Activated CD8-positive, alpha-beta T cell treated with anti-CD3 and anti-CD28 coated beads, Interleukin-2, amount 10 ng/mL, durations not matched to agents 7 days and 5 days (primary cell): Measurements from ENCODE around the gene PAK5. TPM values are rescaled to one million over a fixed set of nuclear protein-coding genes. Genes with fewer than 3 reads are reported as not detected.

Experiments used
- ATAC-seq: fragments of 150-1000 bp; cut with Tn5 transposase; one replicate; pipeline ENCODE4 v1.10.0; 2021; ENCODE audit warnings: moderate library complexity
- CTCF ChIA-PET: fragments of 350-600 bp; sonication (Branson Sonifier 250); formaldehyde crosslinking; loops from one replicate; lab custom pipeline; 2021; ENCODE audit warnings: antibody characterized with exemption; lab: Charles Lee
- POLR2A ChIA-PET: fragments of 350-600 bp; sonication (Branson Sonifier 250); formaldehyde crosslinking; loops from one replicate; lab custom pipeline; 2021; ENCODE audit warnings: antibody characterized with exemption; lab: Charles Lee
- DNase-seq: peaks from one replicate; pipeline ENCODE4 v3.0.0-alpha.2; 2020
- H3K27ac Mint-ChIP-seq: one replicate; pipeline ENCODE4 v1.8.0; 2021; ENCODE audit warnings: mild to moderate bottlenecking, mixed read lengths
- H3K27me3 Mint-ChIP-seq: one replicate; pipeline ENCODE4 v1.8.0; 2021; ENCODE audit warnings: low read depth, mixed read lengths
- H3K36me3 Mint-ChIP-seq: one replicate; pipeline ENCODE4 v1.8.0; 2021; ENCODE audit warnings: low read depth, mixed read lengths
- H3K4me1 Mint-ChIP-seq: one replicate; pipeline ENCODE4 v1.8.0; 2021; ENCODE audit warnings: low read depth, mixed read lengths
- H3K4me3 Mint-ChIP-seq: one replicate; pipeline ENCODE4 v1.8.0; 2021; ENCODE audit warnings: mild to moderate bottlenecking, mixed read lengths
- H3K9me3 Mint-ChIP-seq: one replicate; pipeline ENCODE4 v1.8.0; 2022; ENCODE audit warnings: mixed read lengths; ENCODE audit not compliant: insufficient read depth
- total RNA-seq, 2 experiments: library from RNA; stranded (reverse); gene quantifications; one replicate each; pipeline ENCODE4 v1.2.3, GENCODE V29; 2021

The PAK5 gene
- total RNA-seq, 2 experiments from 2014 or later: not detected

- ChIA-PET CTCF (interaction anchor here (1.0 kb wide), 1 partner anchor 21 kb away, joined by 4 read pairs; no protein-coding TSS in a partner anchor), POLR2A (no interaction called here)
- Mint-ChIP-seq H3K4me1 (no peaks in the 10 kb centered on the region), H3K9me3 (no peaks in the 10 kb centered on the region), H3K27ac (no peak overlapping the region), H3K36me3 (no peaks in the 10 kb centered on the region), H3K27me3 (no peaks in the 10 kb centered on the region), H3K4me3 (no peak overlapping the region)
- ATAC-seq (no peak), DNase-seq (no peak)
Observed at GRCh38 chr20:9630554-9630953, 208.3 kb downstream of the PAK5 start.

GRCh38 chr20:9629831-9630230, 209.0 kb downstream of the PAK5 start:
- ATAC-seq (no peak), DNase-seq (no peak)
- H3K36me3 Mint-ChIP-seq: no peaks in the 10 kb centered on the region
- H3K4me1 Mint-ChIP-seq: peaks cover 2% of the 10 kb centered on the region
- POLR2A ChIA-PET: no interaction called here
- CTCF ChIA-PET: interaction anchor here (2.6 kb wide), 1 partner anchor 12 kb away, joined by 9 read pairs; no protein-coding TSS in a partner anchor
- no peaks in the 10 kb centered on the region for H3K9me3 Mint-ChIP-seq
- H3K27ac Mint-ChIP-seq: no peak overlapping the region
- no peaks in the 10 kb centered on the region for H3K27me3 Mint-ChIP-seq
- H3K4me3 Mint-ChIP-seq: no peak overlapping the region

- Mint-ChIP-seq H3K27ac (no peak overlapping the region), H3K4me3 (no peak overlapping the region), H3K36me3 (no peaks in the 10 kb centered on the region), H3K9me3 (no peaks in the 10 kb centered on the region), H3K27me3 (no peaks in the 10 kb centered on the region), H3K4me1 (peaks cover 2% of the 10 kb centered on the region)
- DNase-seq (no peak), ATAC-seq (no peak)
- ChIA-PET CTCF (interaction anchor here (2.6 kb wide), 1 partner anchor 11 kb away, joined by 9 read pairs; no protein-coding TSS in a partner anchor), POLR2A (no interaction called here)
Observed at GRCh38 chr20:9628589-9628988, 210.3 kb downstream of the PAK5 start.

- peaks cover 2% of the 10 kb centered on the region for H3K4me1 Mint-ChIP-seq
- H3K27me3 Mint-ChIP-seq: no peaks in the 10 kb centered on the region
- H3K36me3 Mint-ChIP-seq: no peaks in the 10 kb centered on the region
- no peak overlapping the region for H3K4me3 Mint-ChIP-seq
- CTCF ChIA-PET: interaction anchor here (2.6 kb wide), 1 partner anchor 11 kb away, joined by 9 read pairs; no protein-coding TSS in a partner anchor
- DNase-seq (no peak), ATAC-seq (no peak)
- H3K9me3 Mint-ChIP-seq: no peaks in the 10 kb centered on the region
- no peak overlapping the region for H3K27ac Mint-ChIP-seq
- POLR2A ChIA-PET: no interaction called here
Observed at GRCh38 chr20:9628141-9628540, 210.7 kb downstream of the PAK5 start.

- POLR2A ChIA-PET: no interaction called here
Observed at GRCh38 chr20:9627219-9627618, 211.7 kb downstream of the PAK5 start.

GRCh38 chr20:9626357-9626756, 212.5 kb downstream of the PAK5 start:
- ChIA-PET POLR2A (no interaction called here), CTCF (no interaction called here)
- no peak overlapping the region for H3K4me3 Mint-ChIP-seq
- H3K4me1 Mint-ChIP-seq: peaks cover 2% of the 10 kb centered on the region
- no peak for ATAC-seq
- no peaks in the 10 kb centered on the region for H3K36me3 Mint-ChIP-seq
- H3K9me3 Mint-ChIP-seq: no peaks in the 10 kb centered on the region
- no peaks in the 10 kb centered on the region for H3K27me3 Mint-ChIP-seq
- no peak for DNase-seq
- no peak overlapping the region for H3K27ac Mint-ChIP-seq

More at GRCh38 chr20:9627219-9627618, 211.7 kb downstream of the PAK5 start:
- H3K4me1 Mint-ChIP-seq: peaks cover 2% of the 10 kb centered on the region
- no peaks in the 10 kb centered on the region for H3K9me3 Mint-ChIP-seq
- CTCF ChIA-PET: no interaction called here
- no peak overlapping the region for H3K4me3 Mint-ChIP-seq
- no peaks in the 10 kb centered on the region for H3K27me3 Mint-ChIP-seq
- ATAC-seq: no peak
- DNase-seq: no peak
- no peaks in the 10 kb centered on the region for H3K36me3 Mint-ChIP-seq
- no peak overlapping the region for H3K27ac Mint-ChIP-seq

- Mint-ChIP-seq H3K36me3 (no peaks in the 10 kb centered on the region), H3K4me3 (no peak overlapping the region), H3K9me3 (no peaks in the 10 kb centered on the region), H3K27me3 (no peaks in the 10 kb centered on the region), H3K4me1 (no peaks in the 10 kb centered on the region), H3K27ac (no peak overlapping the region)
- no peak for ATAC-seq
- ChIA-PET CTCF (interaction anchor here (0.8 to 2.9 kb wide), 10 partner anchors 11 to 472 kb away, joined by 3 to 41 read pairs (median 8); no protein-coding TSS in a partner anchor), POLR2A (interaction anchor here (1.1 kb wide), 1 partner anchor 326 kb away, joined by 3 read pairs; no protein-coding TSS in a partner anchor)
- DNase-seq: no peak
Observed at GRCh38 chr20:9617940-9618339, 220.9 kb downstream of the PAK5 start.

- H3K4me1 Mint-ChIP-seq: no peaks in the 10 kb centered on the region
- ATAC-seq (no peak), DNase-seq (peak; percentile 63)
- no peak overlapping the region for H3K27ac Mint-ChIP-seq
- no peak overlapping the region for H3K4me3 Mint-ChIP-seq
- ChIA-PET POLR2A (interaction anchor here (1.1 kb wide), 1 partner anchor 327 kb away, joined by 3 read pairs; no protein-coding TSS in a partner anchor), CTCF (interaction anchor here (0.6 to 2.9 kb wide), 23 partner anchors 9 to 1927 kb away, joined by 3 to 41 read pairs (median 3); no protein-coding TSS in a partner anchor)
- no peaks in the 10 kb centered on the region for H3K27me3 Mint-ChIP-seq
- H3K9me3 Mint-ChIP-seq: no peaks in the 10 kb centered on the region
- no peaks in the 10 kb centered on the region for H3K36me3 Mint-ChIP-seq
Observed at GRCh38 chr20:9616833-9617461, 221.9 kb downstream of the PAK5 start.

- no peak overlapping the region for H3K4me3 Mint-ChIP-seq
- no peaks in the 10 kb centered on the region for H3K4me1 Mint-ChIP-seq
- no peaks in the 10 kb centered on the region for H3K27me3 Mint-ChIP-seq
- H3K9me3 Mint-ChIP-seq: no peaks in the 10 kb centered on the region
- no peaks in the 10 kb centered on the region for H3K36me3 Mint-ChIP-seq
- DNase-seq (no peak), ATAC-seq (no peak)
- CTCF ChIA-PET: interaction anchor here (0.7 to 2.9 kb wide), 20 partner anchors 12 to 1928 kb away, joined by 3 to 41 read pairs (median 3); no protein-coding TSS in a partner anchor
- POLR2A ChIA-PET: no interaction called here
- no peak overlapping the region for H3K27ac Mint-ChIP-seq
Observed at GRCh38 chr20:9616455-9616805, 222.4 kb downstream of the PAK5 start.

GRCh38 chr20:9615766-9616454, 223.0 kb downstream of the PAK5 start:
- Mint-ChIP-seq H3K4me3 (no peak overlapping the region), H3K4me1 (no peaks in the 10 kb centered on the region), H3K9me3 (no peaks in the 10 kb centered on the region), H3K27me3 (no peaks in the 10 kb centered on the region), H3K36me3 (no peaks in the 10 kb centered on the region), H3K27ac (no peak overlapping the region)
- DNase-seq (no peak), ATAC-seq (no peak)
- CTCF ChIA-PET: interaction anchor here (2.7 to 2.9 kb wide), 2 partner anchors 208 to 297 kb away, joined by 18 to 41 read pairs; no protein-coding TSS in a partner anchor
- POLR2A ChIA-PET: no interaction called here

- Mint-ChIP-seq H3K36me3 (no peaks in the 10 kb centered on the region), H3K4me3 (no peak overlapping the region), H3K9me3 (no peaks in the 10 kb centered on the region), H3K4me1 (no peaks in the 10 kb centered on the region), H3K27ac (no peak overlapping the region), H3K27me3 (no peaks in the 10 kb centered on the region)
- ATAC-seq: no peak
- POLR2A ChIA-PET: no interaction called here
- no peak for DNase-seq
- CTCF ChIA-PET: no interaction called here
Observed at GRCh38 chr20:9615118-9615517, 223.8 kb downstream of the PAK5 start.

GRCh38 chr20:9613871-9614270, 225.0 kb downstream of the PAK5 start:
- H3K4me3 Mint-ChIP-seq: no peak overlapping the region
- no peaks in the 10 kb centered on the region for H3K36me3 Mint-ChIP-seq
- no peak for DNase-seq
- no peaks in the 10 kb centered on the region for H3K27me3 Mint-ChIP-seq
- H3K27ac Mint-ChIP-seq: no peak overlapping the region
- H3K4me1 Mint-ChIP-seq: no peaks in the 10 kb centered on the region
- CTCF ChIA-PET: interaction anchor here (2.0 kb wide), 1 partner anchor 205 kb away, joined by 16 read pairs; no protein-coding TSS in a partner anchor
- POLR2A ChIA-PET: no interaction called here
- H3K9me3 Mint-ChIP-seq: no peaks in the 10 kb centered on the region
- ATAC-seq: no peak
